GM18517 (cell line): Measurements from ENCODE around the gene ZNF638.

Experiments
- ATAC-seq: cut with Tn5 transposase; IDR thresholded peaks from one replicate; pipeline ENCODE4 v1.9.1; 2021; ENCODE audit warnings: mild to moderate bottlenecking, moderate library complexity; ENCODE audit not compliant: unreplicated experiment

ZNF638 gene

GRCh38 chr2:71467180-71467815 lies 135.7 kb downstream of the ZNF638 start:
- no peak for ATAC-seq

- ATAC-seq = no peak
Observed at GRCh38 chr2:71468279-71469015, 136.9 kb downstream of the ZNF638 start.

DNA sequence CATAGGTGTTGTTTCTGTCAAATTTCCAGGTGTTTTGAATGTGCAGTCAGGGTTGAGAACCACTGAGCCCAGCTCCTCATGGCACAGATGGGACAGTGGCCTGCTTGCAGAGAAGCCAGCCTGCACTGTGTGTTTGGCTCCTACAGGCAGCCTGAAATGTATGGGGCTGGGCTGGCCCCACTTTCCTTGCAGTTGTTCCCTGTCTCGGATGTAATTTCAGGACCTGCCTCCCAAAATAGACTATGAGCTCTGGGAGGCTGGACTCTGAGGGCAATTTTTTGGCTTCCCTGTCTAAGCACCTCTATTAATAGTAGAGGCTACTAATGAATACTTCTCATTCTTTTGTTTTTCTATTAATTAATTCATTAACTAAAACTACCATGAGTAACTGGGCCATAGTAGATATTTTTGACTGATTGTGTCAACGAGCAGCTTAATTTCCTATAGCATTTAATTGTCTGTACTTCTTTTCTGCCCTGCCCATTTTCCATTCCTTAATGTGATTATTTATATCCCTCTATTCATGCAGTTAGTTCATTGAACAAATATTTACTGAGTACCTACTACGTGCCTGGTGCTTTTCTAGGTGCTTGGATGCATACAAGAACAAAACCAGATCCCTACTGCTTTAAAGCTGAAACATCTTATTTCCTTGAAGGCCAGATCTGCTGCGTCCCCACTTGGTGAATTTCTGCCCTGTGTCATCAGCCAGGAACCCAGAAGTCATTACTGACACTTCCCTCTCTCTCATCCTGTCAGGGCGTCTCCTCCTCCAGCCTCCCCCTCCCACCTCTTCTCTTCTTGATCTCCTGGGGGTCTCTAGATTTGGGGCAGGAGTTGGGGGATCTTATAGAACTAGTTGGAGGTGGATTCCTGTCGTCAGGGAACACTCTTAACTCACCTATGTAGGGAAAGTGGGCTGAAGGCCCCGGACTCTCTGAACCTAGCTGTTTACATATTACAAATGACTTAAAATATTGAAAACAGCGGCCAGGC lies 138.1 kb downstream of the ZNF638 start:
- ATAC-seq = no peak

GRCh38 chr2:71471276-71471675 lies 139.7 kb downstream of the ZNF638 start:
- no peak for ATAC-seq

DNA sequence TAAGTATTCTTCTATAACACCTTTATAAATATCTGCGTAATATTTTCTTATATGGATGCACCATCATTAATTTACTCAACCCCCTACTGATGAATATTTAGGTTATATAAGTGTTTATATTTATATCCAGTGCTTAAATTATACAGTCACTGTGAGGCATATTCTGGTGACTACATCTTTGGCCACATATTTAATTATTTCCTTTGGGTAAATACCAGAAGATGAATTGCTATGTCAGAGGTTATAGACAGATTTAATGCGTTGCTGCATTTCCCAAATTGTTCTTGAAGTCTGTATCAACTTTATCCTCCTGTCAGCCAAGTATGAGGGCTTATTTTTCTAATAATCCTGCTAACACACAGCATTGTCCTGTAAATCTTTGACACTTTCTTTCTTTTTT lies 140.4 kb downstream of the ZNF638 start:
- ATAC-seq = no peak

GRCh38 chr2:71473346-71474031 lies 141.9 kb downstream of the ZNF638 start:
- no peak for ATAC-seq

- no peak for ATAC-seq
Observed at GRCh38 chr2:71474116-71474743, 142.6 kb downstream of the ZNF638 start.

- no peak for ATAC-seq
Observed at GRCh38 chr2:71474744-71475397, 143.3 kb downstream of the ZNF638 start.

DNA sequence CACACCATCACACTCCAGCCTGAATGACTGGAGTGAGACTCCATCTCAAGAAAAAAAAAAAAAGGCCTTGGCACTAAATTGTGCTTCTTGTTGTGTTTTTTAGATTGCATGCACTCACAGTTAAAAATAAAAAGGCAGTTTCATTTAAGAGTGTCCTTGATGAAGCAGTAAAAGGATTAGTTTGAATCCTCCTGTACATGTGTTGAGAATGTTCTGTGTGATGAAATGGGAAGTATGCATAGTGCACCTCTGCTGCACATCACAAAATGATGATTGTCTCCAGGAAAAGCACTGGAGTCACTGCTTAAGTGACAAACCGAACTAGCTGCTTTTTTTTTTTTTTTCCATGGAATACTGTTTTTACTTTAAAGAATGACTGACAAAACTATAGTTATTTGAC lies 144.9 kb downstream of the ZNF638 start:
- ATAC-seq = no peak

DNA sequence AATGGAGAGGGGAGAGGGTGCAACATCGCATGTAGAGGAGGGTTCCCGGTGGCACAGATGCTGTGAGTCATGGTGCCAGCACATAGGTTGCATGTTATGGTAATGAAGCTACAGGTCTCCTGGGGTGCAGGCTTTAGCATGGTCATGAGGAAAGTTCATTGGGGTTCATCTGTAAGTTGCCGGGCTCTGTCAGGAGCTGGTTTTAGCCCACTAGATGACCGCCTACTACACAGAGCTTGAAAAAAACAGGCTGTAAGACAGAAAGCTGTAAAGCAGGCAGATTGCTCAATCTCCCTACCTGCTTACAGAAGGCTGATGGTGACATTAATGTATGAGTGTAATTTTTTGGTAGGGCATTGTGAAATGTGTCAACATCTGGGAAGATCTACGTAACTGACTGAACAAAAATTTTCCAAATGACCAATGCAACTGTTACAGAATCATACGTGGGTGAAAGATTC lies 145.7 kb downstream of the ZNF638 start:
- no peak for ATAC-seq

GRCh38 chr2:71478806-71479205 lies 147.2 kb downstream of the ZNF638 start:
- ATAC-seq = no peak

DNA sequence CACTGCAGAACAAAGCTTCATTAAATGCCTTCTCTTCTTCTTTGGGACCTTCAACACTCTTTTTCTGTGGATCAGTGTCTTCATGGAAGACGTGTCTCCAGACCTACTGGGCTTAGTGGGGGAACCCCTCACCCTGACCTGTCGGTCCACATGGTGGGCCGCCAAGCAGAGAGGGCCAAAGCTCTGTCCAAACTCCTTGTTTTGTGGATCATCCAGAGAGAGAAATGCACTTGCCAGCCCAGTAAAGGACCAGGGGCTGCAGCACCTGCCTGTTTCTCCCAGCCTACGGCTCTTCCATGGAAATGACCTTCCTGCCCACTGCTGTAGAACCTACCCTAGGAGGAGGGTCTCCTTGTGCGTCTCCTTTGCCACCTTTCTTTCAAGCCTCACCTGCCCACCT lies 147.7 kb downstream of the ZNF638 start:
- no peak for ATAC-seq

DNA sequence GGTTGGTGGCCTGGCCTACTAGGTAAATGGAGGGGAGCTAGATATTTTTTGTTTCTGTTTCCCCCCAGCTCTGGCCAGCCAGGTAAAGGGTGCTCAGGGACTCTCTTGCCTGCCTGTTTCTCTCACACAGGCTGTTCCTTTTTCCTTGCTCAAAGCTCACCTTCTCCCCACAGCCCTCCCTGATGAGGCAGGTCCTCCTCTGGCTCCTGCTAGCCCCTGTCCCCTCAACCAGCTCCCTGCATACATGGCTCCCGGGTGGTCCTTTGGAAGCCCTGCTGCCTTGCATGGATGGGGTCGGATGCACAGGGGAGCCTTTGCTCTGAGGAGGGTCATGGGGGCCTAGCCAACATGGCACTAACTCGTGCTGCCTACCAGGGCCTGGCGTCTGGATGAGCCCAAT lies 149.5 kb downstream of the ZNF638 start:
- no peak for ATAC-seq

DNA sequence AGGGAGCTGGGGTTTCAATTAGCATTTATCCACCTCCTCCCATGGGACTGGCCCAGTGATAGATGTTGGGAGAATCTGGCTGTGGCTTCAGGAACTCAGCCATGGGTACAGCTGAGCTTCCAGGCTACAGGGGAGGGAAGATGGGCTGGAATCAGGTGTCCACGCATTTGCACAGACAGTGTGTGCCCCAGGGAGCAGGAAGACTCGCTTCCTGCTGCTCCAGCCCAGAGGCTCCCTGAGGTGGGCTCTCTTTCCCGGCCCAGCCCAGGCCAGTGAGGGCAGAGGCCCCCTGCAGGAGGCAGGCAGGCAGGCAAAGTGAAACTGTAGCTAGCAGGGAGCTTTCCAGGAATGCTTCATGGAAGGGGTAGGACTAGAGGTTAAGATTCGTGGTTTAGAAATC lies 150.5 kb downstream of the ZNF638 start:
- ATAC-seq = no peak

GRCh38 chr2:71483246-71483645 lies 151.7 kb downstream of the ZNF638 start:
- ATAC-seq = no peak

- ATAC-seq = no peak
Observed at GRCh38 chr2:71484354-71484753, 152.8 kb downstream of the ZNF638 start.
